ENCODE data around the gene CRYBA4. TPM values are rescaled to one million over a fixed set of nuclear protein-coding genes. Genes with fewer than 3 reads are reported as not detected.

The CRYBA4 gene
- total RNA-seq, 1 experiment from 2014 or later: not detected

GRCh38 chr22:26671317-26672059 is 49.7 kb downstream of the CRYBA4 start:
- POLR2A ChIA-PET (ENCODE audit: unreplicated experiment): no interaction called here
- Histone ChIP-seq H3K9me2 (ENCODE audit: insufficient read depth) (no peaks in the 10 kb centered on the region), H3K36me3 (ENCODE audit: low read depth) (no peaks in the 10 kb centered on the region), H3K9me3 (ENCODE audit: insufficient read depth, low read depth) (no peaks in the 10 kb centered on the region), H3F3A (ENCODE audit: insufficient read depth, low read depth) (peaks cover 22% of the 10 kb centered on the region; the same call in 1 of the 2 replicates), H3K4me3 (no peak overlapping the region), H3K4me2 (no peak overlapping the region), H4K20me1 (ENCODE audit: insufficient read depth) (no peaks in the 10 kb centered on the region), H3K79me2 (ENCODE audit: low read depth) (peaks cover 27% of the 10 kb centered on the region), H3K4me1 (replicated peaks; ENCODE audit: insufficient read depth) (peaks cover 14% of the 10 kb centered on the region), H3K27me3 (ENCODE audit: insufficient read depth, low read depth) (no peaks in the 10 kb centered on the region), H3K27ac (no peak overlapping the region), H2AFZ (no peak overlapping the region)
- BruUV-seq (replicated peaks): no TSS peak
- TF ChIP-seq CTCF (conservative IDR thresholded peaks at IDR 0.05): no peak
- TF ChIP-seq EZH2 (IDR thresholded peaks at IDR 0.05; ENCODE audit: low read depth): no peak
- no peak for DNase-seq
- CTCF ChIA-PET: interaction anchor here (0.7 kb wide), 1 partner anchor 297 kb away, joined by 3 read pairs; no protein-coding TSS in a partner anchor
- intact Hi-C loops (cut with micrococcal nuclease; ENCODE audit: unreplicated experiment): loop anchor here (5.0 kb wide), 1 partner anchor 1131 kb away; the partner anchor contains the start of gene MN1

GRCh38 chr22:26672060-26672471 is 50.3 kb downstream of the CRYBA4 start:
- Histone ChIP-seq H4K20me1 (ENCODE audit: insufficient read depth) (no peaks in the 10 kb centered on the region), H3K4me3 (peak overlapping the region; percentile 86; the same call in 1 of the 2 replicates), H3K9me2 (ENCODE audit: insufficient read depth) (no peaks in the 10 kb centered on the region), H3K27me3 (ENCODE audit: insufficient read depth, low read depth) (no peaks in the 10 kb centered on the region), H2AFZ (peak overlapping the region; percentile 84), H3K4me1 (replicated peaks; ENCODE audit: insufficient read depth) (peaks cover 14% of the 10 kb centered on the region), H3K9me3 (ENCODE audit: insufficient read depth, low read depth) (no peaks in the 10 kb centered on the region), H3K36me3 (ENCODE audit: low read depth) (no peaks in the 10 kb centered on the region), H3K79me2 (ENCODE audit: low read depth) (peaks cover 27% of the 10 kb centered on the region), H3K27ac (peak overlapping the region; percentile 93), H3K4me2 (peak overlapping the region; percentile 94), H3F3A (ENCODE audit: insufficient read depth, low read depth) (peaks cover 22% of the 10 kb centered on the region; the same call in 1 of the 2 replicates)
- ChIA-PET POLR2A (ENCODE audit: unreplicated experiment) (no interaction called here), CTCF (no interaction called here)
- no peak for DNase-seq
- intact Hi-C loops (cut with micrococcal nuclease; ENCODE audit: unreplicated experiment): loop anchor here (5.0 kb wide), 1 partner anchor 1130 kb away; the partner anchor contains the start of gene MN1
- TF ChIP-seq CTCF (conservative IDR thresholded peaks at IDR 0.05) (no peak), EZH2 (IDR thresholded peaks at IDR 0.05; ENCODE audit: low read depth) (no peak)
- no TSS peak for BruUV-seq (replicated peaks)

GRCh38 chr22:26672590-26673468 is 51.1 kb downstream of the CRYBA4 start:
- H3K9me2 ChIP-seq (ENCODE audit: insufficient read depth): no peaks in the 10 kb centered on the region
- TSS peak; percentile 93 for BruUV-seq (replicated peaks)
- ChIA-PET POLR2A (ENCODE audit: unreplicated experiment) (interaction anchor here (0.6 to 0.7 kb wide), 3 partner anchors 20 to 440 kb away, joined by 3 to 5 read pairs (median 3); no protein-coding TSS in a partner anchor), CTCF (no interaction called here)
- TF ChIP-seq EZH2 (IDR thresholded peaks at IDR 0.05; ENCODE audit: low read depth) (no peak), CTCF (conservative IDR thresholded peaks at IDR 0.05) (peak; percentile 59)
- H3K4me2 ChIP-seq: peak overlapping the region; percentile 94
- H2AFZ ChIP-seq: peak overlapping the region; percentile 84
- H3K9me3 ChIP-seq (ENCODE audit: insufficient read depth, low read depth): no peaks in the 10 kb centered on the region
- H3K4me1 ChIP-seq (replicated peaks; ENCODE audit: insufficient read depth): peaks cover 14% of the 10 kb centered on the region
- DNase-seq: peak; percentile 82 to 85
- no peaks in the 10 kb centered on the region for H3K27me3 ChIP-seq (ENCODE audit: insufficient read depth, low read depth)
- H4K20me1 ChIP-seq (ENCODE audit: insufficient read depth): no peaks in the 10 kb centered on the region
- peak overlapping the region; percentile 93 for H3K27ac ChIP-seq
- peak overlapping the region; percentile 86 for H3K4me3 ChIP-seq
- H3F3A ChIP-seq (ENCODE audit: insufficient read depth, low read depth): peaks cover 22% of the 10 kb centered on the region; the same call in 1 of the 2 replicates
- intact Hi-C loops (cut with micrococcal nuclease; ENCODE audit: unreplicated experiment): loop anchor here (5.0 kb wide), 1 partner anchor 1129 kb away; the partner anchor contains the start of gene MN1
- H3K36me3 ChIP-seq (ENCODE audit: low read depth): no peaks in the 10 kb centered on the region
- peaks cover 27% of the 10 kb centered on the region for H3K79me2 ChIP-seq (ENCODE audit: low read depth)

All from PC-9 (cell line).